ENCODE data around the gene SLAMF9. TPM values are rescaled to one million over a fixed set of nuclear protein-coding genes. Genes with fewer than 3 reads are reported as not detected.
A peak's percentile ranks its signal among the peaks of the same experiment; 100 is the strongest.

Gene SLAMF9
- total RNA-seq, 1 donor from 2014 or later: not detected

DNA sequence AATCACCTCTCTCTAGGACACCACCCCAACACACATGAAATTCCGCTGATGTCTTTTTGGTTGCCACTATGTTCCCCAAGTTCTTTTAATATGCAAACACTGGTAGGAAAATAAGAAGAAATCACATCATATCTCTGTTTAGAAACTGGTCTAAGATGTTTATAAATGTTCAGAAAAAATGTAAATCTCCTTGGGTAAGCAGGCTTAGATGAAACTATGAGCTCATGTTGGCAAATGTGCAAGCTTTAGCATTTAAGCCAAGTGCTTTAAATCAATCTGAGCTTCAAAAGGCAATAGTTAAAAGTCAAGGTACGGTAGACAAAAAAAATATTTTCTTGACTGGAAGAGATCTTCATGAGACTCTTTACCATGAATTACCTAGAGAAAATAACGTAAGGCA is 25.2 kb upstream of the SLAMF9 start:
- intact Hi-C loops (cut with DNase I): no loop called here
- ATAC-seq (ENCODE audit: poor library complexity): no peak
- DNase-seq: no peak

GRCh38 chr1:159978107-159978398 is 24.0 kb upstream of the SLAMF9 start:
- intact Hi-C loops (cut with DNase I): no loop called here

DNA sequence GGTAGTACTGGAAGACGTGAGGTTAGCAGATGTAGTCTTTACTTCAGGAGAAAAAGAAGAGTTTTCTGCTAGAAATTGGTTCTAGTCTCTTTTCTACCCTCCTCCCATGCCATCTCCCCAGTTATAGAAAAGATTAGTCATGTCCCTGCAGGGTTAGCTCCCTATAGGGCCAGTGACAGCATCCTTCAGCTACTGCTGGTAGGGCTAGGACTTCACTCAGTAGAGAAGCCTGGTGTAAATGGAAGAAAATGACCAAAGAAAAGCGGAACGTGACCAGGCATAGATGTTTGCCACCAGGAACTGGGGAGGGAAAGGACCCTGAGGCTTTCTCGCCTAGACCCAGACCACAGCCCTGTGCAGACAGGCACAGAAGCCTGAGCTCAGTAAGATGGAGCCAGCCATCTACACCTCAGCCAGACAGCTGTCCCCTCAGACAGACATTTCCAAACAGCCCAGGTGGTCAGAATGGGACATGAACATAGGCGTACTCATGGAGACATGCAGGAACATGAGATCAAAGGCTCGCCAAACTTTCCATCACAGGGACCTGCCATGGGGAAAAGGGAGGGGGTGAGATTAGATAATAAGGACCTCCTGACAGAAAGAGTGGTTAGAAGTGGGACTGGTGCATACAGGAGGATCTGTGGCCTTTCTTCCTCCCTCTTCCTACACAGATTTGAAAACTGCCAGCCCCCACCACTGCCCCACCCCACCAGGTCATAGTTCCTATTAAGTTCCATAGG is 23.5 kb upstream of the SLAMF9 start:
- ATAC-seq (ENCODE audit: poor library complexity) (no peak), DNase-seq (no peak)
- intact Hi-C loops (cut with DNase I): no loop called here

More at GRCh38 chr1:159978107-159978398, 24.0 kb upstream of the SLAMF9 start:
- ATAC-seq (ENCODE audit: poor library complexity): no peak
- DNase-seq: no peak

GRCh38 chr1:159974350-159974965 is 20.4 kb upstream of the SLAMF9 start:
- ATAC-seq (ENCODE audit: poor library complexity): no peak
- DNase-seq: no peak
- intact Hi-C loops (cut with DNase I): no loop called here

DNA sequence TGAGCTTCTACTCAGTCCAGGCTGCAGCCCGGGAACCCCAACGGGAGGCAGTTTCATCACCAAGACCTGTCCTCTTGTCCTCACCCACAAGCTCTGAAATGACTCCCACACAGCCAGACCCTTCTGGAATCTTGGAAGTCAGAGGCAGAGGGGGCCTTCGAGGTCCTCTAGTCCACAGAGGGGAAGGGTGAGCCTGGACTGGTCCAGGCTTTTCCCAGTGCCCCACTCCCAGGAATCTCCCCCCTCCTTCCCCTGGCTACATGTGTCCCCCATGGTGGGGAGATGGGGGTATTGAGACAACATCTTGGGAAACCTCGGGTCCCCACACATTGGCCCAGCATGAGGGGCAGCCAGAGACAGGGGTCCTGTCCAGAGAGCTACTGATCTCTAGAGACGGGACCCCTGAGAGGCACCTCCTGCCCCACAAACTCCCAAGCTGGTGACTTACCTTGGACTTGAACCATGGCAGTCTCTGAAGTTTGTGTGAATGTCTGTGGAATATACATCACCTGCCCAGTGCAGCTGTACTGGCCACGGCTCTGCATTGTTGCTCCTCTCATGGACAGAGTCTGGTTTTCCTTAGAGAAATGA is 19.4 kb upstream of the SLAMF9 start:
- intact Hi-C loops (cut with DNase I): no loop called here
- ATAC-seq (ENCODE audit: poor library complexity) (no peak), DNase-seq (no peak)

GRCh38 chr1:159972443-159973205 is 18.6 kb upstream of the SLAMF9 start:
- DNase-seq (no peak), ATAC-seq (ENCODE audit: poor library complexity) (no peak)
- intact Hi-C loops (cut with DNase I): no loop called here

GRCh38 chr1:159970932-159971342 is 16.9 kb upstream of the SLAMF9 start:
- peak; percentile 62 for ATAC-seq (ENCODE audit: poor library complexity)
- intact Hi-C loops (cut with DNase I): no loop called here

GRCh38 chr1:159968901-159969300 is 14.9 kb upstream of the SLAMF9 start:
- ATAC-seq (ENCODE audit: poor library complexity) (no peak), DNase-seq (no peak)
- intact Hi-C loops (cut with DNase I): no loop called here

More at GRCh38 chr1:159970932-159971342, 16.9 kb upstream of the SLAMF9 start:
- no peak for DNase-seq

GRCh38 chr1:159965263-159965662 is 11.2 kb upstream of the SLAMF9 start:
- no peak for DNase-seq
- intact Hi-C loops (cut with DNase I): no loop called here
- ATAC-seq (ENCODE audit: poor library complexity): no peak

DNA sequence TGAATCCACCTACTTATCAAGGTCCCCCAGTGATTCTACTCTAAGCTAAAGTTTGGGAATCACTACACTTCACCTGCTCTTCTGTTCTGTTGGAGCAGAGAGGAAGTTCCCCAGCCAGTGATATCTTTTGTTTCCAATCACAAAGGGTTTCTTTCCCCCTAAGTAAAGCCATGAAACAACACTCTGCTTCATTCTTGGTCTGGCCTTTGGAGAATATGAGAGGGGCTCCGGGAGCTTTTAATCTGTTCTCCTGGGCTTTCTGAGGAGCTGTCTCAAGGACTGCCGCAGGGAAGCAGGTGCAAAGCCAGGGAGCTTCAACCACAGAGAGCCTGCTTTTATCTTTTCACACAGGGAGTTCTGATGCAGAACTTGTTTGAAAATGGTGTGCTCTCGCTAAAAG is 10.1 kb upstream of the SLAMF9 start:
- intact Hi-C loops (cut with DNase I): no loop called here
- ATAC-seq (ENCODE audit: poor library complexity): no peak
- DNase-seq: no peak

DNA sequence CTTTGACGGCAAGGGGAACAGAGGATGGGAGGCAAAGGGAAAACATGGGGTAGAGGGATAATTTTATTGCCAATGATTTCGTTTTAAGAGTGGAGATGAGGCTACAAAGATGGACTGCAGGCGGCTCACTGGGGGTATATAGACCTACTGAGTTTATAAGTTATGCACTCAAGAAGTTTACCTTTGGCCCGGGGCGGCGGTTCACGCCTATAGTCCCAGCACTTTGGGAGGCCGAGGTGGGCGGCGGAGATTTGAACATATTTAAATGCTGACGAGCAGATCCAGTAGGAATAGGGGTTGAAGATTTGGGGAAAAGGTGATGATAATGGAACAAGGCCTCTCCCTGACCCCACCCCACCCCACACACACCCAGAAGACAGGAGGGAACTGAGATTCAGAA is 8.1 kb upstream of the SLAMF9 start:
- DNase-seq: no peak
- intact Hi-C loops (cut with DNase I): no loop called here
- ATAC-seq (ENCODE audit: poor library complexity): no peak

DNA sequence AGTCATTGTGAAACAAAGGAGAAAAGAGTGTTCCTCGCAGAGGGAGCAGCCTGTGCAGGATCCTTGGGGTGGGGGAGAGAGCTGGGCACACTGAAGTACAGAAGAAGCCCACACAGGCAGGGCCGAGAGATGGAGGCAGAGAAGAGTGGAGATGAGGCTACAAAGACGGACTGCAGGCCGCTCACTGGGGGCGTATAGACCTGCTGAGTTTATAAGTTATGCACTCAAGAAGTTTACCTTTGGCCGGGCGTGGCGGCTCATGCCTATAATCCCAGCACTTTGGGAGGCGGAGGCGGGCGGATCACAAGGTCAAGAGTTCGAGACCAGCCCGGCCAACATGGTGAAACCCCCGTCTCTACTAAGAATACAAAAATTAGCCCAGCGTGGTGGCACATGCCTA is 7.6 kb upstream of the SLAMF9 start:
- ATAC-seq (ENCODE audit: poor library complexity): no peak
- intact Hi-C loops (cut with DNase I): no loop called here

GRCh38 chr1:159960721-159961381 is 6.8 kb upstream of the SLAMF9 start:
- ATAC-seq (ENCODE audit: poor library complexity): peak; percentile 86
- peak; percentile 63 for DNase-seq
- intact Hi-C loops (cut with DNase I): no loop called here

More for the DNA sequence above, 7.6 kb upstream of the SLAMF9 start:
- DNase-seq: no peak

- DNase-seq: no peak
- intact Hi-C loops (cut with DNase I): no loop called here
- no peak for ATAC-seq (ENCODE audit: poor library complexity)
These were observed 5.4 kb upstream of the SLAMF9 start for GRCh38 chr1:159959451-159959850.

GRCh38 chr1:159958719-159959380 is 4.8 kb upstream of the SLAMF9 start:
- intact Hi-C loops (cut with DNase I): no loop called here

GRCh38 chr1:159957824-159958268 is 3.8 kb upstream of the SLAMF9 start:
- ATAC-seq (ENCODE audit: poor library complexity): no peak
- intact Hi-C loops (cut with DNase I): no loop called here
- no peak for DNase-seq

More at GRCh38 chr1:159958719-159959380, 4.8 kb upstream of the SLAMF9 start:
- no peak for ATAC-seq (ENCODE audit: poor library complexity)
- DNase-seq: no peak

DNA sequence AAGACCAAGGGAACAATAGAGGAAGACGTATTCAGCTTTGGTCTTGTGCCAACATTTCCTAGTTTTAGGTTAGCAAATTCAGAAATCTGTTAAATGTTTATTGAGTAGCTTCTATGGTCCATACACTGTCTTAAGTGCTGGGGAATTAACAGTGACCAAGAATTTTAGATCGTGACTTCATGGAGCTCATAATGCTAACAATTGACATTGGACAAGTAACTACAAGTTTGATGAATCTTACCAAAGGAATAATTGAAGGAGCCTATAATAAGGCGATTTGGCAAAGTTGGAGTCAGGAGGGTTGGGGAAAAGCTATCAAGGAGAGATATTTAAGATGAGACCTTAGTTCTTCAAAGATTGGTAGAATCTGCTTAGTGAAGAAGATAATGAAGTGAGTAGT is 1.4 kb upstream of the SLAMF9 start:
- DNase-seq (no peak), ATAC-seq (ENCODE audit: poor library complexity) (no peak)
- intact Hi-C loops (cut with DNase I): no loop called here

- ATAC-seq (ENCODE audit: poor library complexity): no peak
- DNase-seq: no peak
- intact Hi-C loops (cut with DNase I): no loop called here
These were observed 1.1 kb downstream of the SLAMF9 start for GRCh38 chr1:159952932-159953331.

Measured in Right ventricle myocardium superior (tissue), 1 donor.